Neural cell (in vitro differentiated cells): Measurements from ENCODE around the gene RHBDD3. TPM values are rescaled to one million over a fixed set of nuclear protein-coding genes. Genes with fewer than 3 reads are reported as not detected.
"Not testable (repeated sequence)": the region's sequence is repeated elsewhere in the genome, so short reads cannot be mapped to it uniquely, and the experiment has no call there.

Source experiments
- H2AFZ ChIP-seq: fragments of 200-600, 300-800 bp; sonication (generic), shearing (Covaris generic); 2 replicates; pipeline ENCODE4 v1.6.0; 2014; ENCODE audit warnings: low read depth, mild to moderate bottlenecking, antibody characterized with exemption, low read length, moderate library complexity
- H3F3A ChIP-seq: fragments of 200-600 bp; shearing (Covaris generic); 2 replicates; pipeline ENCODE4 v1.6.1; 2016; ENCODE audit warnings: mild to moderate bottlenecking, moderate library complexity, mixed read lengths, antibody characterized with exemption, low read length; ENCODE audit not compliant: insufficient read depth, poor library complexity, severe bottlenecking
- H3K27ac ChIP-seq: fragments of 200-600, 300-800 bp; sonication (generic), shearing (Covaris generic); 2 replicates; pipeline ENCODE4 v1.5.1; 2014; ENCODE audit warnings: mild to moderate bottlenecking, low read length, moderate library complexity
- H3K27me3 ChIP-seq: fragments of 300-800, 200-600 bp; sonication (generic), shearing (Covaris generic); 2 replicates; pipeline ENCODE4 v1.6.0; 2014; ENCODE audit warnings: mild to moderate bottlenecking, low read depth, low read length, moderate library complexity; ENCODE audit not compliant: insufficient read depth
- H3K36me3 ChIP-seq: fragments of 300-800, 200-600 bp; sonication (generic), shearing (Covaris generic); 2 replicates; pipeline ENCODE4 v1.5.1; 2014; ENCODE audit warnings: mild to moderate bottlenecking, antibody characterized with exemption, low read length, moderate library complexity; ENCODE audit not compliant: insufficient read depth
- H3K4me2 ChIP-seq: fragments of 300-800, 200-600 bp; sonication (generic), shearing (Covaris generic); 2 replicates; pipeline ENCODE4 v1.6.0; 2014; ENCODE audit warnings: mild to moderate bottlenecking, low read length
- H3K4me3 ChIP-seq: fragments of 300-800, 200-600 bp; sonication (generic), shearing (Covaris generic); 2 replicates; pipeline ENCODE4 v1.5.1; 2014; ENCODE audit warnings: mild to moderate bottlenecking, low read length, moderate library complexity
- H3K79me2 ChIP-seq: fragments of 200-600 bp; shearing (Covaris generic); replicated peaks from 2 replicates; pipeline ENCODE4 v1.6.0; 2014; ENCODE audit warnings: mild to moderate bottlenecking, low read length, moderate library complexity; ENCODE audit not compliant: insufficient read depth
- H3K9ac ChIP-seq: fragments of 300-800, 200-600 bp; sonication (generic), shearing (Covaris generic); 2 replicates; pipeline ENCODE4 v1.6.1; 2016; ENCODE audit warnings: mild to moderate bottlenecking, low read length, mixed read lengths
- H3K9me2 ChIP-seq: fragments of 200-600 bp; shearing (Covaris generic); 2 replicates; pipeline ENCODE4 v1.6.1; 2016; ENCODE audit warnings: mild to moderate bottlenecking, low read length, mixed read lengths; ENCODE audit not compliant: insufficient read depth
- H3K9me3 ChIP-seq: fragments of 200-600, 300-800 bp; sonication (generic), shearing (Covaris generic); 2 replicates; pipeline ENCODE4 v1.6.1; 2016; ENCODE audit warnings: mild to moderate bottlenecking, mixed run types, low read length, moderate library complexity, mixed read lengths
- H4K20me1 ChIP-seq: fragments of 200-600 bp; shearing (Covaris generic); 2 replicates; pipeline ENCODE4 v1.6.1; 2016; ENCODE audit warnings: mild to moderate bottlenecking, mixed run types; ENCODE audit not compliant: insufficient read depth
- CTCF ChIP-seq: fragments of 450-650 bp; IDR thresholded peaks from 2 replicates; pipeline ENCODE4 v1.5.1; 2014; ENCODE audit warnings: antibody characterized with exemption, mild to moderate bottlenecking, moderate library complexity; ENCODE audit not compliant: poor library complexity, severe bottlenecking
- EP300 ChIP-seq: fragments of 450-650 bp; conservative IDR thresholded peaks from 2 replicates; pipeline ENCODE4 v1.6.1; 2014; ENCODE audit warnings: antibody characterized with exemption, mild to moderate bottlenecking, moderate library complexity; ENCODE audit not compliant: poor library complexity, severe bottlenecking
- EZH2 ChIP-seq: fragments of 200-600, 300-800 bp; shearing (Covaris generic), sonication (generic); IDR thresholded peaks from 2 replicates; pipeline ENCODE4 v1.6.1; 2014; ENCODE audit warnings: antibody characterized with exemption, low read length, borderline replicate concordance, mild to moderate bottlenecking; ENCODE audit not compliant: insufficient read depth, poor library complexity, severe bottlenecking
- MXI1 ChIP-seq: fragments of 450-650 bp; conservative IDR thresholded peaks from 2 replicates; pipeline ENCODE4 v1.6.1; 2014; ENCODE audit warnings: antibody characterized with exemption, mild to moderate bottlenecking; ENCODE audit not compliant: poor library complexity, severe bottlenecking
- POLR2AphosphoS5 ChIP-seq: IDR thresholded peaks from 2 replicates; pipeline ENCODE4 v1.6.1; 2012
- RAD21 ChIP-seq: fragments of 450-650 bp; conservative IDR thresholded peaks from 2 replicates; pipeline ENCODE4 v1.6.1; 2014; ENCODE audit warnings: antibody characterized with exemption, mild to moderate bottlenecking, moderate library complexity
- REST ChIP-seq: IDR thresholded peaks from 2 replicates; pipeline ENCODE4 v1.6.1; 2012; ENCODE audit warnings: borderline replicate concordance
- SMC3 ChIP-seq: fragments of 450-650 bp; conservative IDR thresholded peaks from 2 replicates; pipeline ENCODE4 v1.6.1; 2014; ENCODE audit warnings: antibody characterized with exemption, mild to moderate bottlenecking, moderate library complexity; ENCODE audit not compliant: poor library complexity
- TAF1 ChIP-seq: IDR thresholded peaks from 2 replicates; pipeline ENCODE4 v1.6.1; 2012; ENCODE audit warnings: low read depth
- polyA plus RNA-seq: library from polyadenylated mRNA; depleted of rRNA; stranded (reverse); fragments of >200 nt; gene quantifications from 2 replicates; pipeline ENCODE4 v1.2.3, GENCODE V29; 2014

Gene RHBDD3
- polyA plus RNA-seq, 1 donor from 2014 or later = 114 TPM

GRCh38 chr22:29243874-29244446, 23.8 kb downstream of the RHBDD3 start:
- Histone ChIP-seq H2AFZ (no peak overlapping the region), H3K36me3 (no peaks in the 10 kb centered on the region), H3K9me3 (no peaks in the 10 kb centered on the region), H3K79me2 (no peaks in the 10 kb centered on the region), H4K20me1 (no peaks in the 10 kb centered on the region), H3F3A (no peaks in the 10 kb centered on the region), H3K27ac (no peak overlapping the region), H3K9me2 (no peaks in the 10 kb centered on the region), H3K9ac (no peak overlapping the region), H3K4me3 (no peak overlapping the region), H3K4me2 (no peak overlapping the region), H3K27me3 (no peaks in the 10 kb centered on the region)
- TF ChIP-seq SMC3 (no peak), POLR2AphosphoS5 (no peak), MXI1 (no peak), EP300 (no peak), RAD21 (no peak), REST (no peak), TAF1 (no peak), CTCF (no peak), EZH2 (no peak)

DNA sequence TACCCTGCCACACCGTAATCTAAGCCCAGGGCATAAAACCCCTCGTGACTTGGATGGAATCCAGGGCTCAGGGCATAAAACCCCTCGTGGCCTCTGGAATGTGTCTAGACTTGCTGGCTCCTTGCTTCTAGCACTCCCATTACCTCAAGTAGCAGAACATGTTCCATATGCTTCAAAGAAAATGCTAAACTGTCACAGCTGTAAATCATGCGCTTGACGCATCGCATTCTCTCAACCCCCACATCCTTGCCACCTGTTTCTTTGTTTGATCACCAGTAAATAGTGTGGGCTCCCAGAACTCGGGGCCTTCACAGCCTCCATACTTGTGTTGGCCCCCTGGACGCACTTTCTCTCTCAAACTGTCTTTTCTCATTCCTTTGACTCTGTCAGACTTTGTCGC, 27.3 kb downstream of the RHBDD3 start:
- not testable (repeated sequence) for H3F3A ChIP-seq, H3K36me3 ChIP-seq

More for the DNA sequence above, 27.3 kb downstream of the RHBDD3 start:
- not testable (repeated sequence) for H3K4me2 ChIP-seq, H3K4me3 ChIP-seq, H2AFZ ChIP-seq, H3K79me2 ChIP-seq, H4K20me1 ChIP-seq, H3K27me3 ChIP-seq, H3K27ac ChIP-seq, H3K9me2 ChIP-seq, H3K9me3 ChIP-seq, H3K9ac ChIP-seq
